HepG2 (cell line): ENCODE results near the gene UGT3A2. TPM values are rescaled to one million over a fixed set of nuclear protein-coding genes. Genes with fewer than 3 reads are reported as not detected.

ENCODE experiments used
- E2F1 ChIP-seq: sonication (generic); formaldehyde crosslinking; IDR thresholded peaks from 2 replicates; pipeline ENCODE4 v1.5.0; 2020; ENCODE audit warnings: missing genetic modification reagents
- HNRNPK ChIP-seq: fragments of 200-400 bp; formaldehyde crosslinking; IDR thresholded peaks from 2 replicates; pipeline ENCODE4 v1.6.1; 2018; ENCODE audit warnings: low read length, low read depth, moderate library complexity, mild to moderate bottlenecking; ENCODE audit not compliant: poor library complexity, severe bottlenecking
- KDM2A ChIP-seq: sonication (generic); formaldehyde crosslinking; IDR thresholded peaks from 2 replicates; pipeline ENCODE4 v1.4.0; 2020; ENCODE audit warnings: low read depth, missing genetic modification reagents, borderline replicate concordance
- LRRFIP1 ChIP-seq: sonication (generic); formaldehyde crosslinking; conservative IDR thresholded peaks from 2 replicates; pipeline ENCODE4 v1.4.0; 2020; ENCODE audit warnings: missing genetic modification reagents
- POLR2G ChIP-seq: fragments of 200-400 bp; formaldehyde crosslinking; IDR thresholded peaks from 2 replicates; pipeline ENCODE4 v1.6.1; 2018; ENCODE audit warnings: mild to moderate bottlenecking, low read depth, low read length, moderate library complexity
- TOPORS ChIP-seq: sonication (generic); formaldehyde crosslinking; IDR thresholded peaks from 2 replicates; pipeline ENCODE4 v1.8.0; 2023; ENCODE audit warnings: mild to moderate bottlenecking, missing genetic modification reagents
- ZNF20 ChIP-seq: sonication (generic); formaldehyde crosslinking; IDR thresholded peaks from 2 replicates; pipeline ENCODE4 v1.4.0; 2020; ENCODE audit warnings: mild to moderate bottlenecking, moderate library complexity, missing genetic modification reagents
- polyA plus RNA-seq, 8 experiments: library from polyadenylated mRNA; depleted of rRNA in 3 of 8; stranded (reverse) in 7 of 8; unstranded in 1 of 8; fragments of >200 nt; fragmentation: Illumina TruSeq in 4 of 8; extraction: Trizol in 4 of 8; gene quantifications; 2 replicates each; pipeline versions ENCODE4 v1.2.1 to v1.2.3, GENCODE V29; 2011 to 2016; ENCODE audit warnings: low read depth in 4 of 8, missing spikeins in 1 of 8, mixed read lengths in 1 of 8; ENCODE audit not compliant: insufficient read depth in 1 of 8
- total RNA-seq, 5 experiments: library from RNA; depleted of rRNA; stranded (reverse); fragments of >200 nt; fragmentation: Illumina TruSeq; extraction: Trizol; gene quantifications; 2 replicates each; pipeline ENCODE4 v1.2.3, GENCODE V29; 2016; ENCODE audit warnings: low read depth in 1 of 5
- TF ChIP-seq, protein P1 (sequence below): sonication (generic); formaldehyde crosslinking; IDR thresholded peaks from 2 replicates; pipeline ENCODE4 v1.4.0; 2020; ENCODE audit warnings: missing genetic modification reagents

Gene UGT3A2
- total and polyA plus RNA-seq, 2 of the 13 experiments (the other 11 are each of a cell fraction or from before 2014, with no cell fraction given) = not detected

DNA sequence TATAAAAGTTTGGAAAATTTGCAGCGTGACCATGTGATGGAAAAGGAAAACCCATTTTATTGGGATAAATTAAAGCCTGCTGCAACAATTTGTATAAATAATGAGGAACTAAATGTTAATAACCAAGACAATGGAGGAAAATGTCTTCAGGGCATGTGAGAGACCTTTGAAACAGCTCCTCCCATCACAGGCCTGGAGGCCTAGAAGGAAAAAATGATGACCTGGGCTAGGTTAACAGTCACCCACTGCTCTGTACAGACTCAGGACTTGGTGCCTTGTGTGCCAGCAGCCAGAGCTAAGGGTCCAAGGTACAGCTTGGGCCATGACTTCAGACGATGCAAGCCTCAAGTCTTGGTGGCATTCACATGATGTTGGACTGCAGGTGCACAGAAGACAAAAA is 53.5 kb downstream of the UGT3A2 start (continued):
- TF ChIP-seq, protein P1, sequence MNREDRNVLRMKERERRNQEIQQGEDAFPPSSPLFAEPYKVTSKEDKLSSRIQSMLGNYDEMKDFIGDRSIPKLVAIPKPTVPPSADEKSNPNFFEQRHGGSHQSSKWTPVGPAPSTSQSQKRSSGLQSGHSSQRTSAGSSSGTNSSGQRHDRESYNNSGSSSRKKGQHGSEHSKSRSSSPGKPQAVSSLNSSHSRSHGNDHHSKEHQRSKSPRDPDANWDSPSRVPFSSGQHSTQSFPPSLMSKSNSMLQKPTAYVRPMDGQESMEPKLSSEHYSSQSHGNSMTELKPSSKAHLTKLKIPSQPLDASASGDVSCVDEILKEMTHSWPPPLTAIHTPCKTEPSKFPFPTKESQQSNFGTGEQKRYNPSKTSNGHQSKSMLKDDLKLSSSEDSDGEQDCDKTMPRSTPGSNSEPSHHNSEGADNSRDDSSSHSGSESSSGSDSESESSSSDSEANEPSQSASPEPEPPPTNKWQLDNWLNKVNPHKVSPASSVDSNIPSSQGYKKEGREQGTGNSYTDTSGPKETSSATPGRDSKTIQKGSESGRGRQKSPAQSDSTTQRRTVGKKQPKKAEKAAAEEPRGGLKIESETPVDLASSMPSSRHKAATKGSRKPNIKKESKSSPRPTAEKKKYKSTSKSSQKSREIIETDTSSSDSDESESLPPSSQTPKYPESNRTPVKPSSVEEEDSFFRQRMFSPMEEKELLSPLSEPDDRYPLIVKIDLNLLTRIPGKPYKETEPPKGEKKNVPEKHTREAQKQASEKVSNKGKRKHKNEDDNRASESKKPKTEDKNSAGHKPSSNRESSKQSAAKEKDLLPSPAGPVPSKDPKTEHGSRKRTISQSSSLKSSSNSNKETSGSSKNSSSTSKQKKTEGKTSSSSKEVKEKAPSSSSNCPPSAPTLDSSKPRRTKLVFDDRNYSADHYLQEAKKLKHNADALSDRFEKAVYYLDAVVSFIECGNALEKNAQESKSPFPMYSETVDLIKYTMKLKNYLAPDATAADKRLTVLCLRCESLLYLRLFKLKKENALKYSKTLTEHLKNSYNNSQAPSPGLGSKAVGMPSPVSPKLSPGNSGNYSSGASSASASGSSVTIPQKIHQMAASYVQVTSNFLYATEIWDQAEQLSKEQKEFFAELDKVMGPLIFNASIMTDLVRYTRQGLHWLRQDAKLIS (CRISPR knock-in tag) = no peak
- TF ChIP-seq ZNF20 (no peak), E2F1 (CRISPR knock-in tag) (no peak), LRRFIP1 (no peak), HNRNPK (no peak), POLR2G (no peak), TOPORS (CRISPR knock-in tag) (no peak), KDM2A (no peak)
